Epithelial cell of proximal tubule (primary cell): Measurements from ENCODE around the gene TBC1D26. TPM values are rescaled to one million over a fixed set of nuclear protein-coding genes. Genes with fewer than 3 reads are reported as not detected.
"Not testable (repeated sequence)": the region's sequence is repeated elsewhere in the genome, so short reads cannot be mapped to it uniquely, and the experiment has no call there.

Experiments
- DNase-seq: peaks from one replicate; pipeline ENCODE4 v3.0.0-alpha.2; 2011; ENCODE audit warnings: low read depth
- H3K4me3 ChIP-seq: 2 replicates; pipeline ENCODE4 v1.5.1; 2011; ENCODE audit warnings: low read depth, mild to moderate bottlenecking, low read length
- CTCF ChIP-seq: conservative IDR thresholded peaks from 2 replicates; pipeline ENCODE4 v1.5.1; 2012; ENCODE audit warnings: low read depth, mild to moderate bottlenecking, low read length
- total RNA-seq: library from RNA; depleted of rRNA; stranded (reverse); fragments of >200 nt; gene quantifications from 2 replicates; pipeline ENCODE4 v1.2.3, GENCODE V29; 2015

Gene TBC1D26
- total RNA-seq, 1 donor from 2014 or later = not detected

GRCh38 chr17:15782866-15783265 is 50.8 kb downstream of the TBC1D26 start:
- TF ChIP-seq CTCF = no peak
- H3K4me3 ChIP-seq = peak overlapping the region; percentile 50
- no peak for DNase-seq

GRCh38 chr17:15783461-15783860 is 51.4 kb downstream of the TBC1D26 start:
- TF ChIP-seq CTCF = no peak

GRCh38 chr17:15784351-15784750 is 52.3 kb downstream of the TBC1D26 start:
- not testable (repeated sequence) for DNase-seq, H3K4me3 ChIP-seq

More at GRCh38 chr17:15783461-15783860, 51.4 kb downstream of the TBC1D26 start:
- H3K4me3 ChIP-seq = no peak overlapping the region
- DNase-seq = no peak

- not testable (repeated sequence) for H3K4me3 ChIP-seq, DNase-seq
Observed at GRCh38 chr17:15787363-15788075, 55.4 kb downstream of the TBC1D26 start.

GRCh38 chr17:15788365-15788764 is 56.3 kb downstream of the TBC1D26 start:
- not testable (repeated sequence) for DNase-seq, H3K4me3 ChIP-seq

Other genes with a start within 250 kb of the TBC1D26 start
- 3.3 and 4.6 TPM in 2 replicates for gene TVP23C, start 168.8 kb upstream of the TBC1D26 start, total RNA-seq
- gene FBXW10B, start 112.6 kb upstream of the TBC1D26 start, total RNA-seq = 1.2 TPM in 1 of 2 replicates, not detected in the other
- 25.0 and 36.5 TPM in 2 replicates for gene TRIM16, start 48.0 kb upstream of the TBC1D26 start, total RNA-seq
- gene ZNF286A, start 32.5 kb upstream of the TBC1D26 start, total RNA-seq = 35.7 and 52.4 TPM in 2 replicates
- 16.9 and 53.0 TPM in 2 replicates for gene ADORA2B, start 212.8 kb downstream of the TBC1D26 start, total RNA-seq